Measurements from ENCODE around the gene B9D1.

B9D1 gene

DNA sequence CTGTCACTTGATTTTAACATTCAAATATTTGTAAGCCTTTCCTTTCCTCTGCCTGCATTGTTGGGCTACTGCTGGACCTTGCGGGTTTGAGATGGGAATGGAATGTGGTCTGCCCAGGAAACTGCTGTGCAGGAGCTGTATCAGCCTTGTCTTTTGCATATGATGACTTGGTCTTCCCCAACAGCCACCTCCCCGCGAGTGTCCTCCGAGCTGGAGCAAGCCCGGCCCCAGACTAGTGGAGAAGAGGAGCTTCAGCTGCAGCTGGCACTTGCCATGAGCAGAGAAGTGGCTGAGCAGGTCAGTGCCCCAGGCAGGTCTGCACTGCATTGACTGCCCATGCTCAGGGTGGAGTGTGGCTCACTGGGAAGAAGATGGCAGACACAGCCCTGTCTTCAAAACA is 52.8 kb downstream of the B9D1 start:
- Histone ChIP-seq H3K9ac (ENCODE audit: low read length) (no peak overlapping the region), H2AFZ (ENCODE audit: low read depth, low read length, severe bottlenecking) (no peak overlapping the region), H3K27me3 (ENCODE audit: low read length) (no peaks in the 10 kb centered on the region), H3F3A (ENCODE audit: insufficient read depth) (peaks cover 10% of the 10 kb centered on the region), H3K4me2 (ENCODE audit: low read depth, low read length, poor library complexity, severe bottlenecking) (no peak overlapping the region), H3K79me2 (ENCODE audit: insufficient read depth, low read length) (no peaks in the 10 kb centered on the region), H3K4me3 (ENCODE audit: insufficient read depth, low read length, poor library complexity, severe bottlenecking) (no peak overlapping the region), H3K36me3 (ENCODE audit: low read length) (no peaks in the 10 kb centered on the region), H3K27ac (ENCODE audit: low read depth, low read length) (no peak overlapping the region), H4K20me1 (ENCODE audit: low read depth, low read length) (no peaks in the 10 kb centered on the region), H3K9me2 (replicated peaks; ENCODE audit: insufficient read depth, low read length) (no peaks in the 10 kb centered on the region), H3K9me3 (ENCODE audit: insufficient read depth, low read length) (no peaks in the 10 kb centered on the region)
- TF ChIP-seq EZH2phosphoT487 (conservative IDR thresholded peaks at IDR 0.05; ENCODE audit: low read length): no peak
- TF ChIP-seq, protein P1, sequence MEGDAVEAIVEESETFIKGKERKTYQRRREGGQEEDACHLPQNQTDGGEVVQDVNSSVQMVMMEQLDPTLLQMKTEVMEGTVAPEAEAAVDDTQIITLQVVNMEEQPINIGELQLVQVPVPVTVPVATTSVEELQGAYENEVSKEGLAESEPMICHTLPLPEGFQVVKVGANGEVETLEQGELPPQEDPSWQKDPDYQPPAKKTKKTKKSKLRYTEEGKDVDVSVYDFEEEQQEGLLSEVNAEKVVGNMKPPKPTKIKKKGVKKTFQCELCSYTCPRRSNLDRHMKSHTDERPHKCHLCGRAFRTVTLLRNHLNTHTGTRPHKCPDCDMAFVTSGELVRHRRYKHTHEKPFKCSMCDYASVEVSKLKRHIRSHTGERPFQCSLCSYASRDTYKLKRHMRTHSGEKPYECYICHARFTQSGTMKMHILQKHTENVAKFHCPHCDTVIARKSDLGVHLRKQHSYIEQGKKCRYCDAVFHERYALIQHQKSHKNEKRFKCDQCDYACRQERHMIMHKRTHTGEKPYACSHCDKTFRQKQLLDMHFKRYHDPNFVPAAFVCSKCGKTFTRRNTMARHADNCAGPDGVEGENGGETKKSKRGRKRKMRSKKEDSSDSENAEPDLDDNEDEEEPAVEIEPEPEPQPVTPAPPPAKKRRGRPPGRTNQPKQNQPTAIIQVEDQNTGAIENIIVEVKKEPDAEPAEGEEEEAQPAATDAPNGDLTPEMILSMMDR (IDR thresholded peaks at IDR 0.05; ENCODE audit: insufficient read depth, low read length, poor library complexity, severe bottlenecking): no peak

GRCh38 chr17:19308398-19308797 is 54.1 kb downstream of the B9D1 start:
- Histone ChIP-seq H3K9ac (ENCODE audit: low read length) (no peak overlapping the region), H3K4me2 (ENCODE audit: low read depth, low read length, poor library complexity, severe bottlenecking) (no peak overlapping the region), H3K79me2 (ENCODE audit: insufficient read depth, low read length) (no peaks in the 10 kb centered on the region), H3K9me3 (ENCODE audit: insufficient read depth, low read length) (no peaks in the 10 kb centered on the region), H3K4me3 (ENCODE audit: insufficient read depth, low read length, poor library complexity, severe bottlenecking) (no peak overlapping the region), H3K27ac (ENCODE audit: low read depth, low read length) (no peak overlapping the region), H4K20me1 (ENCODE audit: low read depth, low read length) (no peaks in the 10 kb centered on the region), H3K27me3 (ENCODE audit: low read length) (no peaks in the 10 kb centered on the region), H2AFZ (ENCODE audit: low read depth, low read length, severe bottlenecking) (no peak overlapping the region), H3K36me3 (ENCODE audit: low read length) (no peaks in the 10 kb centered on the region), H3K9me2 (replicated peaks; ENCODE audit: insufficient read depth, low read length) (no peaks in the 10 kb centered on the region), H3F3A (ENCODE audit: insufficient read depth) (peaks cover 10% of the 10 kb centered on the region)
- TF ChIP-seq, protein P1 (IDR thresholded peaks at IDR 0.05; ENCODE audit: insufficient read depth, low read length, poor library complexity, severe bottlenecking): no peak
- no peak for TF ChIP-seq EZH2phosphoT487 (conservative IDR thresholded peaks at IDR 0.05; ENCODE audit: low read length)

- no peaks in the 10 kb centered on the region for H3K27me3 ChIP-seq (ENCODE audit: low read length)
- TF ChIP-seq EZH2phosphoT487 (conservative IDR thresholded peaks at IDR 0.05; ENCODE audit: low read length): no peak
- TF ChIP-seq, protein P1 (IDR thresholded peaks at IDR 0.05; ENCODE audit: insufficient read depth, low read length, poor library complexity, severe bottlenecking): no peak
- no peak overlapping the region for H3K4me3 ChIP-seq (ENCODE audit: insufficient read depth, low read length, poor library complexity, severe bottlenecking)
- no peak overlapping the region for H3K4me2 ChIP-seq (ENCODE audit: low read depth, low read length, poor library complexity, severe bottlenecking)
- H3K79me2 ChIP-seq (ENCODE audit: insufficient read depth, low read length): no peaks in the 10 kb centered on the region
- peaks cover 10% of the 10 kb centered on the region for H3F3A ChIP-seq (ENCODE audit: insufficient read depth)
- H3K9me3 ChIP-seq (ENCODE audit: insufficient read depth, low read length): no peaks in the 10 kb centered on the region
- H3K36me3 ChIP-seq (ENCODE audit: low read length): no peaks in the 10 kb centered on the region
- no peaks in the 10 kb centered on the region for H4K20me1 ChIP-seq (ENCODE audit: low read depth, low read length)
- no peak overlapping the region for H2AFZ ChIP-seq (ENCODE audit: low read depth, low read length, severe bottlenecking)
- no peak overlapping the region for H3K27ac ChIP-seq (ENCODE audit: low read depth, low read length)
- H3K9ac ChIP-seq (ENCODE audit: low read length): no peak overlapping the region
- H3K9me2 ChIP-seq (replicated peaks; ENCODE audit: insufficient read depth, low read length): no peaks in the 10 kb centered on the region
These were observed 55.0 kb downstream of the B9D1 start for GRCh38 chr17:19307521-19307920.

Measured in SU-DHL-6 (cell line).